Right atrium auricular region (tissue), 2 donors: ENCODE measurements around the gene RAP2B. TPM values are rescaled to one million over a fixed set of nuclear protein-coding genes. Genes with fewer than 3 reads are reported as not detected.
"Not testable (repeated sequence)": the region's sequence is repeated elsewhere in the genome, so short reads cannot be mapped to it uniquely, and the experiment has no call there.

Experiments
- DNase-seq: peaks from one replicate; pipeline ENCODE4 v3.0.0-alpha.2; 2019; ENCODE audit warnings: low spot score
- H3K27ac ChIP-seq, 2 donors: fragments of 200-600 bp; sonication (generic); 1 replicate in 1 of 2; 2 replicates in 1 of 2; pipeline ENCODE4 v1.5.1; 2016 to 2019
- H3K27me3 ChIP-seq, 2 donors: fragments of 200-600 bp; sonication (generic); one replicate each; pipeline versions ENCODE4 v1.5.1 to v1.6.0; 2017 to 2019
- H3K36me3 ChIP-seq: fragments of 200-600 bp; sonication (generic); one replicate; pipeline ENCODE4 v1.5.1; 2016
- H3K4me1 ChIP-seq, 2 donors: fragments of 200-600 bp; sonication (generic); one replicate each; pipeline versions ENCODE4 v1.5.1 to v1.6.0; 2017 to 2019
- H3K4me3 ChIP-seq, 2 donors: fragments of 200-600 bp; sonication (generic); 1 replicate in 1 of 2; 2 replicates in 1 of 2; pipeline ENCODE4 v1.5.1; 2017 to 2019; ENCODE audit warnings: mild to moderate bottlenecking in 1 of 2, moderate library complexity in 1 of 2
- H3K9me3 ChIP-seq, 2 donors: fragments of 200-600 bp; sonication (generic); one replicate each; pipeline ENCODE4 v1.5.1; 2019
- CTCF ChIP-seq, 2 donors: fragments of 200-600 bp; sonication (generic); IDR thresholded peaks; one replicate each; pipeline ENCODE4 v1.5.1; 2019; ENCODE audit warnings: antibody characterized with exemption in 2 of 2
- total RNA-seq, 2 donors: library from RNA; depleted of rRNA; stranded (reverse); fragments of >200 nt; gene quantifications; one replicate each; pipeline ENCODE4 v1.1.0, GENCODE V29; 2016

The RAP2B gene
- total RNA-seq, 2 donors from 2014 or later = 3.3 to 4.9 TPM

GRCh38 chr3:153144071-153144470 lies 18.0 kb upstream of the RAP2B start:
- Histone ChIP-seq H3K9me3 (no peaks in the 10 kb centered on the region), H3K4me3 (no peak overlapping the region), H3K27me3 (no peaks in the 10 kb centered on the region), H3K27ac (no peak overlapping the region), H3K4me1 (no peaks in the 10 kb centered on the region), H3K36me3 (no peaks in the 10 kb centered on the region)
- no peak for TF ChIP-seq CTCF (IDR thresholded peaks at IDR 0.05)
- no peak for DNase-seq

GRCh38 chr3:153144779-153145178 lies 17.2 kb upstream of the RAP2B start:
- H3K9me3 ChIP-seq = no peaks in the 10 kb centered on the region
- H3K4me3 ChIP-seq = no peak overlapping the region
- H3K27me3 ChIP-seq = no peaks in the 10 kb centered on the region
- no peaks in the 10 kb centered on the region for H3K36me3 ChIP-seq
- H3K4me1 ChIP-seq = no peaks in the 10 kb centered on the region
- no peak for TF ChIP-seq CTCF (IDR thresholded peaks at IDR 0.05)
- DNase-seq = no peak
- H3K27ac ChIP-seq = no peak overlapping the region

GRCh38 chr3:153145454-153145853 lies 16.6 kb upstream of the RAP2B start:
- Histone ChIP-seq H3K9me3 (no peaks in the 10 kb centered on the region), H3K36me3 (no peaks in the 10 kb centered on the region), H3K4me3 (no peak overlapping the region), H3K27ac (no peak overlapping the region), H3K27me3 (no peaks in the 10 kb centered on the region), H3K4me1 (no peaks in the 10 kb centered on the region)
- no peak for DNase-seq
- TF ChIP-seq CTCF (IDR thresholded peaks at IDR 0.05) = no peak

GRCh38 chr3:153146191-153147053 lies 15.6 kb upstream of the RAP2B start:
- TF ChIP-seq CTCF (IDR thresholded peaks at IDR 0.05) = no peak
- H3K4me3 ChIP-seq = no peak overlapping the region
- DNase-seq = no peak
- H3K36me3 ChIP-seq = no peaks in the 10 kb centered on the region
- no peaks in the 10 kb centered on the region for H3K4me1 ChIP-seq
- no peak overlapping the region for H3K27ac ChIP-seq
- H3K27me3 ChIP-seq = no peaks in the 10 kb centered on the region
- H3K9me3 ChIP-seq = no peaks in the 10 kb centered on the region

- Histone ChIP-seq H3K9me3 (no peaks in the 10 kb centered on the region), H3K4me1 (no peaks in the 10 kb centered on the region), H3K27ac (no peak overlapping the region), H3K27me3 (no peaks in the 10 kb centered on the region), H3K36me3 (no peaks in the 10 kb centered on the region), H3K4me3 (no peak overlapping the region)
- no peak for DNase-seq
- TF ChIP-seq CTCF (IDR thresholded peaks at IDR 0.05) = no peak
These were observed 11.0 kb upstream of the RAP2B start for GRCh38 chr3:153150991-153151390.

- not testable (repeated sequence) for DNase-seq, H3K27ac ChIP-seq, H3K36me3 ChIP-seq, H3K27me3 ChIP-seq, H3K9me3 ChIP-seq, H3K4me1 ChIP-seq, H3K4me3 ChIP-seq
These were observed 6.2 kb upstream of the RAP2B start for GRCh38 chr3:153155786-153156185.
